Osteocyte (in vitro differentiated cells): ENCODE data around the gene MAGEA1. TPM values are rescaled to one million over a fixed set of nuclear protein-coding genes. Genes with fewer than 3 reads are reported as not detected.
"Not testable (repeated sequence)": the region's sequence is repeated elsewhere in the genome, so short reads cannot be mapped to it uniquely, and the experiment has no call there.

Experiments
- DNase-seq: peaks from one replicate; pipeline ENCODE4 v3.0.0; 2021; ENCODE audit warnings: mixed read lengths; ENCODE audit not compliant: unreplicated experiment; ENCODE audit errors: extremely low spot score
- H3K27ac Mint-ChIP-seq: one replicate; pipeline ENCODE4 v1.8.0; 2021; ENCODE audit warnings: mild to moderate bottlenecking, mixed read lengths; ENCODE audit not compliant: unreplicated experiment
- H3K27me3 Mint-ChIP-seq: one replicate; pipeline ENCODE4 v1.8.0; 2021; ENCODE audit warnings: mixed read lengths; ENCODE audit not compliant: unreplicated experiment
- H3K36me3 Mint-ChIP-seq: one replicate; pipeline ENCODE4 v1.8.0; 2021; ENCODE audit warnings: mixed read lengths; ENCODE audit not compliant: unreplicated experiment
- H3K4me1 Mint-ChIP-seq: one replicate; pipeline ENCODE4 v1.8.0; 2021; ENCODE audit warnings: mixed read lengths; ENCODE audit not compliant: unreplicated experiment
- H3K4me3 Mint-ChIP-seq: one replicate; pipeline ENCODE4 v1.8.0; 2021; ENCODE audit warnings: mild to moderate bottlenecking, moderate library complexity, mixed read lengths; ENCODE audit not compliant: unreplicated experiment
- H3K9me3 Mint-ChIP-seq: one replicate; pipeline ENCODE4 v1.8.0; 2021; ENCODE audit warnings: mixed read lengths; ENCODE audit not compliant: unreplicated experiment
- total RNA-seq: library from RNA; stranded (reverse); gene quantifications from 2 replicates; pipeline ENCODE4 v1.2.1, GENCODE V29; 2021
- TF ChIP-seq, protein P1 (sequence below): fragments of 200-600 bp; sonication (generic); IDR thresholded peaks from 2 replicates; pipeline ENCODE4 v1.5.0; 2021; ENCODE audit warnings: antibody characterized with exemption, mild to moderate bottlenecking, moderate library complexity

The MAGEA1 gene
- total RNA-seq, 1 donor from 2014 or later = not detected

DNA sequence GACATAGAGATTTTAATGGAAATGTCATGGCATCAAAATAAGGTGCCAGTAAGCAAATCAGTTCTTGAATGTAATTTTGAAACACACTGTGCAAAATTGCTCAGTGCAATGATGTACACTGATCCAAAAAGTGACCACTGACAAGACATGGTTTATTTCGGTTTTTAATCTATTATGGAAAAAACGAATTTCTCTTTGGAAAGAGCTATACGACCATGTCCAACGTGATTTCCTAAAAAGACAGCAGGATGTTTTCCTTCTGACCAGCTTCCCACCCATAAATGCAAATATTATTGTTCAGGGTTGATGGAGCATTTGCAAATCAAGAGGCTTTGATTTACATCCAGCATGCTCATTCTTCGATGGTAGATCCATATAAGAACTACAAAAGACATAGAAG lies 17.1 kb upstream of the MAGEA1 start:
- H3K36me3 Mint-ChIP-seq = no peaks in the 10 kb centered on the region

DNA sequence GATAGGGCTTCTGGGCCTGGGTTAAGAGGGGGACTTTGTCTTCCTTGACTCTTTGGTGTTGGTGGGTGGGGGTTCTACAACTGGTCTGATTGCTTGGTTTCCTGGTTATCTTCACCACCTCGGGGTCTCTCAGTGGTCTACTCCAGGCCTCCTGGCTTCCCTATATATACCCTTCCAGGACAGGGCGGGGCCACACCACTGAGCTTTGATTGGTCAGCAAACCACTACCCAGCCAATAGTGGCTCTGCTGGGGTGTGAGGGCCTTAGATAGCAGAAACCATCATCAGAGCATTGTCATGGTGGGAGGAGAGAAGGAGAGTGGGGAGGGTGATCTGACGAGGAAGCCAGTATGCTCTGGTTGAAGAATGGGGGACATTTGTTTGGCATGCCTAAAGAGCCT lies 14.4 kb upstream of the MAGEA1 start:
- peaks cover 6% of the 10 kb centered on the region for H3K9me3 Mint-ChIP-seq
- H3K36me3 Mint-ChIP-seq = no peaks in the 10 kb centered on the region
- H3K27me3 Mint-ChIP-seq = peaks cover 2% of the 10 kb centered on the region
- DNase-seq = no peak
- no peak overlapping the region for H3K4me3 Mint-ChIP-seq
- no peak overlapping the region for H3K27ac Mint-ChIP-seq
- TF ChIP-seq, protein P1, sequence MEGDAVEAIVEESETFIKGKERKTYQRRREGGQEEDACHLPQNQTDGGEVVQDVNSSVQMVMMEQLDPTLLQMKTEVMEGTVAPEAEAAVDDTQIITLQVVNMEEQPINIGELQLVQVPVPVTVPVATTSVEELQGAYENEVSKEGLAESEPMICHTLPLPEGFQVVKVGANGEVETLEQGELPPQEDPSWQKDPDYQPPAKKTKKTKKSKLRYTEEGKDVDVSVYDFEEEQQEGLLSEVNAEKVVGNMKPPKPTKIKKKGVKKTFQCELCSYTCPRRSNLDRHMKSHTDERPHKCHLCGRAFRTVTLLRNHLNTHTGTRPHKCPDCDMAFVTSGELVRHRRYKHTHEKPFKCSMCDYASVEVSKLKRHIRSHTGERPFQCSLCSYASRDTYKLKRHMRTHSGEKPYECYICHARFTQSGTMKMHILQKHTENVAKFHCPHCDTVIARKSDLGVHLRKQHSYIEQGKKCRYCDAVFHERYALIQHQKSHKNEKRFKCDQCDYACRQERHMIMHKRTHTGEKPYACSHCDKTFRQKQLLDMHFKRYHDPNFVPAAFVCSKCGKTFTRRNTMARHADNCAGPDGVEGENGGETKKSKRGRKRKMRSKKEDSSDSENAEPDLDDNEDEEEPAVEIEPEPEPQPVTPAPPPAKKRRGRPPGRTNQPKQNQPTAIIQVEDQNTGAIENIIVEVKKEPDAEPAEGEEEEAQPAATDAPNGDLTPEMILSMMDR = no peak
- no peaks in the 10 kb centered on the region for H3K4me1 Mint-ChIP-seq

More for the DNA sequence above, 17.1 kb upstream of the MAGEA1 start:
- DNase-seq = no peak
- H3K9me3 Mint-ChIP-seq = peaks cover 3% of the 10 kb centered on the region
- TF ChIP-seq, protein P1 = no peak
- H3K27ac Mint-ChIP-seq = no peak overlapping the region
- H3K4me1 Mint-ChIP-seq = no peaks in the 10 kb centered on the region
- H3K4me3 Mint-ChIP-seq = no peak overlapping the region
- peaks cover 2% of the 10 kb centered on the region for H3K27me3 Mint-ChIP-seq

DNA sequence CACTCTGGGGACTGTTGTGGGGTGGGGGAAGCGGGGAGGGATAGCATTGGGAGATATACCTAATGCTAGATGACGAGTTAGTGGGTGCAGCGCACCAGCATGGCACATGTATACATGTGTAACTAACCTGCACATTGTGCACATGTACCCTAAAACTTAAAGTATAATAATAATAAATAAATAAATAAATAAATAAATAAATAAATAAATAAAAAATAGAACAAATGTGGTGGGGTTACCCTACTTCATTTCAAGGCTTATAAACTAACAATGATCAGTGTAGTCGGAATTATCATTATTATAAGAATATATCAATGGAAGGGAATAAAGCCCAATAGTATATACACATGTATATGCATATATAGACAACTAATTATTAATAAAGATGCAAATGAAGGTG lies 10.7 kb upstream of the MAGEA1 start:
- not testable (repeated sequence) for H3K4me1 Mint-ChIP-seq, H3K27ac Mint-ChIP-seq, H3K9me3 Mint-ChIP-seq, DNase-seq, H3K36me3 Mint-ChIP-seq, H3K4me3 Mint-ChIP-seq, H3K27me3 Mint-ChIP-seq

DNA sequence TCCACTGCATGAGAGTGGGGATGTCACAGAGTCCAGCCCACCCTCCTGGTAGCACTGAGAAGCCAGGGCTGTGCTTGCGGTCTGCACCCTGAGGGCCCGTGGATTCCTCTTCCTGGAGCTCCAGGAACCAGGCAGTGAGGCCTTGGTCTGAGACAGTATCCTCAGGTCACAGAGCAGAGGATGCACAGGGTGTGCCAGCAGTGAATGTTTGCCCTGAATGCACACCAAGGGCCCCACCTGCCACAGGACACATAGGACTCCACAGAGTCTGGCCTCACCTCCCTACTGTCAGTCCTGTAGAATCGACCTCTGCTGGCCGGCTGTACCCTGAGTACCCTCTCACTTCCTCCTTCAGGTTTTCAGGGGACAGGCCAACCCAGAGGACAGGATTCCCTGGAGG lies 2.7 kb downstream of the MAGEA1 start:
- Mint-ChIP-seq H3K9me3 (peaks cover 5% of the 10 kb centered on the region), H3K27ac (no peak overlapping the region), H3K4me3 (no peak overlapping the region)

DNA sequence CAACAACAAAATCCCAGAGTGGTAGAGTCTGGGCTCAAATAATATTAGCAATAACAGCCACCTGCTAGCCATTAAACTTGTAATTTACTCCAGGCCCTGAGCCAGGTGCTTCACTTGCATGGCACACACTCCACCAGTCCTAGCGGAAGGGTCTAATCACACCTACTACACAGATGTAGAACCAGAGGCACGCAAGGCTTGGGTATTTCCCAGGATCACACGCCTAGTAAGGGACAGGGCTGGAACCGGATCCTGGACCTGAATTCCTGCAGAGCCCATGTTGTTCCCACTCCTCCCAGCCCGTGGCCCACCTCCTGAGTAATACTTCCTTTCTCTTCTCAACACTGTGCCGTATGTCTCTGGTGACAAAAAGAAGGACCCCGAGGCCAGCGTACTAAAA lies 5.7 kb downstream of the MAGEA1 start:
- H3K4me1 Mint-ChIP-seq = no peaks in the 10 kb centered on the region
- no peaks in the 10 kb centered on the region for H3K36me3 Mint-ChIP-seq
- no peak for DNase-seq
- H3K27ac Mint-ChIP-seq = no peak overlapping the region
- no peaks in the 10 kb centered on the region for H3K27me3 Mint-ChIP-seq
- no peak overlapping the region for H3K4me3 Mint-ChIP-seq
- peaks cover 5% of the 10 kb centered on the region for H3K9me3 Mint-ChIP-seq
- TF ChIP-seq, protein P1 = no peak

More for the DNA sequence above, 2.7 kb downstream of the MAGEA1 start:
- no peak for DNase-seq
- Mint-ChIP-seq H3K4me1 (no peaks in the 10 kb centered on the region), H3K27me3 (no peaks in the 10 kb centered on the region), H3K36me3 (no peaks in the 10 kb centered on the region)
- TF ChIP-seq, protein P1 = no peak

DNA sequence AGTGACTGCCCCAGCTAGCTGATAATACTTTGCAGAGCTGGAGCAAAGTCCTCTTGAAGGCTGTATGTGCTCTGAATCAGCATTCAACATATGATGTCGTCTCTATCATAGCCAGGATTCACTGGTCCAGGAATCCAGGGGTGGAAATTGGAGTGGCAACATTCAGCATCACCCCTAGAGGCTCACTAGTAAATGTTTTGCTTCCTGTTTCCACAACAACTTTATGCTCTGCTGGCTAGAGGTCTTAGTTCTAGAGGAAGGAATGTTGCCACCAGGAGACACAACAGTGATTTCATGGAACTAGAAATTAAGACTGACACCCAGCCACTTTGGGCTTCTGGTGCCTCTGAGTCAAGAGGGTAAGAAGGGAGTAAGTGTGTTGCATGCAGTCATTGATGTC lies 11.3 kb downstream of the MAGEA1 start:
- Mint-ChIP-seq H3K4me1 (no peaks in the 10 kb centered on the region), H3K27me3 (no peaks in the 10 kb centered on the region), H3K27ac (no peak overlapping the region), H3K36me3 (no peaks in the 10 kb centered on the region), H3K9me3 (peaks cover 20% of the 10 kb centered on the region), H3K4me3 (no peak overlapping the region)
- TF ChIP-seq, protein P1 = no peak
- DNase-seq = no peak
